GM03348 (cell line): Measurements from ENCODE around the gene PLSCR3.

Experiments
- DNase-seq: peaks from one replicate; pipeline ENCODE4 v3.0.0; 2012; ENCODE audit warnings: low spot score

PLSCR3 gene

GRCh38 chr17:7426203-7426863 is 32.0 kb upstream of the PLSCR3 start:
- no peak for DNase-seq

GRCh38 chr17:7425756-7426155 is 31.4 kb upstream of the PLSCR3 start:
- DNase-seq, result no peak

- no peak for DNase-seq
Observed at GRCh38 chr17:7425316-7425715, 31.0 kb upstream of the PLSCR3 start, which contains the start of gene SPEM2. TSS of gene SPEM2 (plus strand) at chr17:7425616. CDS start at chr17:7425689, 73 bp downstream.

GRCh38 chr17:7423679-7424078 is 29.4 kb upstream of the PLSCR3 start:
- DNase-seq, result no peak

GRCh38 chr17:7421186-7421585 is 26.9 kb upstream of the PLSCR3 start:
- DNase-seq, result no peak

GRCh38 chr17:7419819-7420610 is 25.7 kb upstream of the PLSCR3 start, which contains the start of gene SPEM1:
TSS of gene SPEM1 (plus strand) at chr17:7420324. CDS start at chr17:7420385, 61 bp downstream.
- DNase-seq, result no peak

DNA sequence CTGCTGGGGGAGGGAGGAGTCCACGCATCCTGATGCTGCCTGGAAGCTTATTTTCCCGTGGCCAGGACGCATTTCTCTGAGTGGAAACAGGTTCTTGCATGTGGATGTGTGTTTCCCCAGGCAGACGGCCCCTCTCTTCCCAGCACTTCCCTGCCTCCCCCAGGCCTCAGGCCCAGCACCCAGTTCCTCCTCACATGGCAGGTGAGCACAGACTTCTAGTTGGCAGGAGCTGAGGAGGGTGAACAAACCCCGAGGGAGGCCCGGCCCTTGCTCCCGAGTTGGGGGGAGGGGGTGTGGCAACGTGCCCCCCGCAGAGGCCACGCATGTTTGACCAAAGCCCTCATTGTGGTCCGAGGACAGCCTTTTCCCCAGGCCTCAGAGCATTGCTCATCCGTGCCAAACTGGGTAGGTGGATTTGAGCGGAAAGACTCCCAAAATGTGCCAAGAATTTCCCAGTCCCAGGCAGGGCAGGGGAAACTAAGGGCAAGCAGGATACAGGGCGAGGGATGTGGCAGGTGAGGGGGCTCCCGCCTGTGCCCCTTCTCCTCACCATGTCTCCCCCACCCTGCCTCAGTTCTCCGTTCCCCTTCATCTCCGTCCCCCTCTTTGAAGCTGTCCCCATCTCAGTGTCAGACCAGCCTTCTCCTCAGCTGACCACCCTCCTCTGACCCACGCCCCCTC is 24.3 kb upstream of the PLSCR3 start:
- DNase-seq, result no peak

DNA sequence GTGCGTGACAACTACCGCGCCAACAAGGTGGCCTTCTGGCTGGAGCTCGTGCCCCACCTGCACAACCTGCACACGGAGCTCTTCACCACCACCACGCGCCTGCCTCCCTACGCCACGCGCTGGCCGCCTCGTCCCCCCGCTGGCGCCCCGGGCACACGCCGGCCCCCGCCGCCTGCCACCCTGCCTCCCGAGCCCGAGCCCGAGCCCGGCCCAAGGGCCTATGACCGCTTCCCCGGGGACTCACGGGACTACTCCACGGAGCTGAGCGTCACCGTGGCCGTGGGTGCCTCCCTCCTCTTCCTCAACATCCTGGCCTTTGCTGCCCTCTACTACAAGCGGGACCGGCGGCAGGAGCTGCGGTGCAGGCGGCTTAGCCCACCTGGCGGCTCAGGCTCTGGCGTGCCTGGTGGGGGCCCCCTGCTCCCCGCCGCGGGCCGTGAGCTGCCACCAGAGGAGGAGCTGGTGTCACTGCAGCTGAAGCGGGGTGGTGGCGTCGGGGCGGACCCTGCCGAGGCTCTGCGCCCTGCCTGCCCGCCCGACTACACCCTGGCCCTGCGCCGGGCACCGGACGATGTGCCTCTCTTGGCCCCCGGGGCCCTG is 22.8 kb upstream of the PLSCR3 start:
- DNase-seq, result no peak

DNA sequence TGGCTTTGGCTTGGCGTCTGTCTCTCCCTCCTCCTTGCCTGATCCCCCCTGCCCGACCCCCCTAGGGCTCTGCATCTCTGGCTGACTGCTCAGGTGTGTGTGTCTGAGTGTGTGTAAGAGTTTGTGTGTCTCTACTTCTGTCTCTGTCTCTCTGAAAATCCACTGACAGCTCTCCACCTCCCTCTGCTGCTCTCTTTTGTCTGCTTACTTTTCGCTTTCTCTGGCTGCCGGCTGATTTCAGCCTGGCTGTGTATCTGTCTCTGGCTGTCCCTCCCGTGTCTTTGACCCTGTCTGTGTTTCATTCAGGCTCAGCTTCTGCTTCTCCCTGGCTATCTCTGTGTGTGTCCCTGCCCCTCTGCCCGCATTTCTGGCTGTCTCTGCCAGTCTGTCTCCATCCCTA is 22.0 kb upstream of the PLSCR3 start:
- no peak for DNase-seq

GRCh38 chr17:7415784-7416183 is 21.5 kb upstream of the PLSCR3 start:
- no peak for DNase-seq

DNA sequence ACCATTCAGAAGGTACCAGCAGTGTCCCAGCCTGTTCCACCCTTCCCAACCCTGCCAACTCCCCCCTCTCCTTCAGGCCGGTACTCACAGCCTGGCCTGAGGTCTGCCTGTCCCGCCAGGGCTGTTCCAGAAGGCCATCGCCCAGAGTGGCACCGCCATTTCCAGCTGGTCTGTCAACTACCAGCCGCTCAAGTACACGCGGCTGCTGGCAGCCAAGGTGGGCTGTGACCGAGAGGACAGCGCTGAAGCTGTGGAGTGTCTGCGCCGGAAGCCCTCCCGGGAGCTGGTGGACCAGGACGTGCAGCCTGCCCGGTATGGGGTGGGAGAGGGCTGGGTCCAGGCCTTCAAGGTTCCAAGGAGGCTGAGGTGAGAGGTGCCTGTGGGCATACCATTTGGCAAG is 20.5 kb upstream of the PLSCR3 start:
- DNase-seq, result no peak

DNA sequence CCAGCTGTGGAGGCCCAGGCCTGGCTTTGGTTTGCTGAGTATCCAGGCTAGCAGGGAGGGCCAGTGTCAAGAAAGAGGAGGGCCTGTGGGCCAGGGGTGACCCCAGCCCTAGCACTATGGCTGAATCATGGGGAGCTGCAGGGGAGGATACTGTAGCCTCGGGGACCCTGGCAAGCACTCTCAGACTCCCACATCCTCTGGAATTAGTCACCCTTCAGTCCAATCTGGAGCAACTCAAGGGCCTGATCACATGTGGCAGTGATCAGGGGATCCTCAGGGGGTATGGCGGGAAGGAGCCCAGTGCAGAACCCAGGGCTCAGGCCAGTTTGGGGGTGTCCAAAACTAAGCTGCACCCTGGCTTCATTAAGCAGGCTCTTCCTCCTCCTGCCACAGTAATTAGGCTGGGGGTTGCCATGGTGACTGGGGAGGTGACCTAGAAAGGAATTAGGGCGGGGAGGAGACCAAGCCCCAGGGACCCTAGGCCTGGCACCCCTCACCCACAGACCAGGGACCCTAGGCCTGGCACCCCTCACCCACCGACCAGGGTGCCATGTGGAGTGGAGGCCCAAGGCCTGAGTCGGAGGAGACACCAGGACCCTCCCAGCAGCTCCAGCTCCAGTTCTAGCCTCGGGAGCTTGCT is 19.1 kb upstream of the PLSCR3 start:
- peak; percentile 67 for DNase-seq

GRCh38 chr17:7411427-7411750 is 17.1 kb upstream of the PLSCR3 start:
- no peak for DNase-seq

GRCh38 chr17:7410634-7411426 is 16.5 kb upstream of the PLSCR3 start:
- DNase-seq, result no peak

DNA sequence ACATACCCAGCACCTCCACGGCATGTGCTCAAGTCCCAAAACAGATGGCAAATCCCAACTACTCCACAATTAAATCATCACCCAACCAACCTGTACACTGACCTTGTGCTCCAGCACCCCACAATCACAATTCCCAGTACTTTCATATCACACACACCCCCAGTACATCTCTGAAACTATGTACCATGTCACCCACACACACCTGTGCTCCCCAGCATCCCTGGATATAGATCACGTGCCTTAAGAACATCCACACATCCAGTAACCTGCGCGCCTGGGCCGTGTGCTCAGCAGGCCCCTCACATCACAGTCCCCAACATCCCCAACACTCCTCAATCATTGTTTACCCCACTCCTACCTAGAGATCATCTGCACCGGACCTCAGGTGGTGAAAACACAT is 15.4 kb upstream of the PLSCR3 start:
- no peak for DNase-seq

DNA sequence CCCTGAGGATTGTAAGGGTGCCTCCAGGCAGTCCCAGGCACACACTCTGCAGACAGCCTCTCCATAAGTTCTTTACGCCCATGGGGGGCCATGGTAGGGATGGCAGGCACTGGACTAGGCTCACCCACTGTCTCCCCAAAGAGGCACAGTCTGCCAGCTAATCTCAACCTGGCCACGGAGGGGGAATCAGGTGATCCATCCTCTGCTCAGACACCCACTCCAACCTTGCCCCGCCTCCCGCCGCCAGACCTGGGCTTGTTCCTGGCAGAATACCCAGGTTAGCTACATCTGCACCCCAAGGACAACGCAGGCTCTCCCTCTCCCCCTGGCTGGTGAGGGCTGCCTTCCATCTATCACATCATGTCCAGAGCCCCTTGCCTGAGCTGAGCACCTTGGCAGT is 14.5 kb upstream of the PLSCR3 start:
- DNase-seq, result no peak

DNA sequence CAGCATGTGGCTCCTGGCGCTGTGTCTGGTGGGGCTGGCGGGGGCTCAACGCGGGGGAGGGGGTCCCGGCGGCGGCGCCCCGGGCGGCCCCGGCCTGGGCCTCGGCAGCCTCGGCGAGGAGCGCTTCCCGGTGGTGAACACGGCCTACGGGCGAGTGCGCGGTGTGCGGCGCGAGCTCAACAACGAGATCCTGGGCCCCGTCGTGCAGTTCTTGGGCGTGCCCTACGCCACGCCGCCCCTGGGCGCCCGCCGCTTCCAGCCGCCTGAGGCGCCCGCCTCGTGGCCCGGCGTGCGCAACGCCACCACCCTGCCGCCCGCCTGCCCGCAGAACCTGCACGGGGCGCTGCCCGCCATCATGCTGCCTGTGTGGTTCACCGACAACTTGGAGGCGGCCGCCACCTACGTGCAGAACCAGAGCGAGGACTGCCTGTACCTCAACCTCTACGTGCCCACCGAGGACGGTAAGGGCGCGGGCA is 14.0 kb upstream of the PLSCR3 start:
- no peak for DNase-seq

- DNase-seq, result no peak
Observed at GRCh38 chr17:7407485-7408251, 13.3 kb upstream of the PLSCR3 start, which contains the start of gene NLGN2. TSS of gene NLGN2 (plus strand) at chr17:7407845. CDS start at chr17:7408256, 411 bp downstream.

DNA sequence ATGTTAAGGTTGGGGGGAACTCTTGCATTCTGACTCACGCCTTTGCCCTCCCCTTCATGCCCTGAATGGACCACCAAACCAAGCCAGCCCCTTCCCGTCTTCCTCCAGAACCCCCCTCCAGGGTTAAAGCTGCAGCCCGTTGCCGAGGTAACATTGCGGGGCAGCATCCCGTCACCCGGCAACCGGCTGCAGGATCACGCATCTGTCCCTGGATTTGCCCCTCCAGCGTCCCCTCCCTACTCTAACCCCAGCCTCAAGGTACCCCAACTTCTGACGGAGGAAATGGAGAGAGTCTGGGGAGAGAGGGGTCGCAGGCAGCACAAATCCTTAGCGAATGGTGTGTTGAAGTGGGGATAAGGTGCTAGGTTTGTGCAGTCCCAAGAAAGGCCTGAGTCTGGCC is 12.8 kb upstream of the PLSCR3 start:
- DNase-seq, result no peak

DNA sequence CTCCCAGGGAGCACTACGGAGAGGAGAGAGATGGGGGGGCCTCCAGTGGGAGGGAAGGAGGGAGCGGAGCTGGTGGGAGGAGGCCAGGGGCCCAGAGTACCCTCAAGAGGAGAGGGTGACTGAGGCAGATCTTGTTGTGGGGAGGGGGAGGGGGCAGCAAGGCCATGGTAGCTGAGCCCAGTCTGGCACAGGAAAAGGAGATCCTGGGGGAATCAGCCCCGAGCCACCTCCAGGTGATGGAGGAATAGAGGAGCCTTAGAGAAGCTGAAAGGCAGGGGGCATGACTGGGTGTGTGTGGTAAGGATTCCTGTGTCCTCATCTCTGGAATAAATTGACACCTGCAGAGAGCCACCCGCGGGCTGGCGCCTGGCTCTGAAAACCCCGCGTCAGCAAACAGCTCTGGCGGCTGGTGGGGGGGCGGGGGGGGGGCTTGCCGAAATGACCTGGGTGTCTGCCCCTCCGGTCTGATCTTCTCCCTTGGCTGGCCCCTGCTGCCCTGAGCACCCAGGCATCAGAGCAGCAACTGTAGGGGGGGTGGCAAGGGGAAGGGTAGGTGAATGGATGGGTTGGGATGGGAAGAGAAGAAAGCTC is 12.0 kb upstream of the PLSCR3 start:
- DNase-seq, result no peak
